Gastrocnemius medialis (tissue), 4 donors: ENCODE data around the gene EEF1AKMT2.

Source experiments
- CTCF ChIP-seq, 5 experiments: fragments of 450-650 bp in 3 of 5; fragments of 200-600 bp in 2 of 5; sonication (generic) in 2 of 5; IDR thresholded peaks in 4 of 5; conservative IDR thresholded peaks in 1 of 5; 1 replicate in 4 of 5; 2 replicates in 1 of 5; pipeline ENCODE4 v1.5.1; 2016 to 2019; ENCODE audit warnings: antibody characterized with exemption in 5 of 5, mild to moderate bottlenecking in 3 of 5, moderate library complexity in 3 of 5
- POLR2A ChIP-seq, 2 donors: fragments of 450-650 bp; IDR thresholded peaks; one replicate each; pipeline ENCODE4 v1.6.1; 2017; ENCODE audit warnings: antibody characterized with exemption in 2 of 2, mild to moderate bottlenecking in 2 of 2, moderate library complexity in 2 of 2

GRCh38 chr10:124708922-124709520 is 82.7 kb downstream of the EEF1AKMT2 start:
- no peak for TF ChIP-seq POLR2A (IDR thresholded peaks at IDR 0.05)
- TF ChIP-seq CTCF (IDR thresholded peaks at IDR 0.05 in 4 of 5, conservative IDR thresholded peaks at IDR 0.05 in 1 of 5) = no peak
